CD14-positive monocyte (primary cell): ENCODE data around the gene SAFB2. TPM values are rescaled to one million over a fixed set of nuclear protein-coding genes. Genes with fewer than 3 reads are reported as not detected.
A peak's percentile ranks its signal among the peaks of the same experiment; 100 is the strongest.

Experiments
- DNase-seq, 3 donors: peaks; one replicate each; pipeline ENCODE4 v3.0.0-alpha.2; 2011 to 2022
- H2AFZ ChIP-seq: 2 replicates; pipeline ENCODE4 v1.6.0; 2012; ENCODE audit warnings: mild to moderate bottlenecking, low read depth, low read length, inconsistent platforms; ENCODE audit not compliant: insufficient read depth, poor library complexity, severe bottlenecking
- H3K27ac ChIP-seq, 2 donors: 1 replicate in 1 of 2; 2 replicates in 1 of 2; pipeline ENCODE4 v1.5.1; 2012 to 2013; ENCODE audit warnings: low read length in 2 of 2, control low read depth in 1 of 2, inconsistent platforms in 1 of 2, low read depth in 1 of 2, mild to moderate bottlenecking in 1 of 2
- H3K27me3 ChIP-seq, 2 donors: one replicate each; pipeline versions ENCODE4 v1.6.0 to v1.6.1; 2011 to 2013; ENCODE audit warnings: low read length in 2 of 2; ENCODE audit not compliant: control insufficient read depth in 2 of 2, insufficient read depth in 2 of 2
- H3K36me3 ChIP-seq, 2 donors: replicated peaks in 1 of 2; 1 replicate in 1 of 2; 2 replicates in 1 of 2; pipeline versions ENCODE4 v1.5.1 to v1.6.1; 2012 to 2013; ENCODE audit warnings: low read length in 2 of 2, control low read depth in 1 of 2, inconsistent platforms in 1 of 2, mild to moderate bottlenecking in 1 of 2; ENCODE audit not compliant: insufficient read depth in 2 of 2, control insufficient read depth in 1 of 2
- H3K4me1 ChIP-seq, 2 donors: 1 replicate in 1 of 2; 2 replicates in 1 of 2; pipeline versions ENCODE4 v1.5.1 to v1.6.1; 2012 to 2013; ENCODE audit warnings: low read length in 2 of 2, control low read depth in 1 of 2, inconsistent platforms in 1 of 2, mild to moderate bottlenecking in 1 of 2, moderate library complexity in 1 of 2; ENCODE audit not compliant: insufficient read depth in 2 of 2, control insufficient read depth in 1 of 2
- H3K4me2 ChIP-seq: replicated peaks from 2 replicates; pipeline ENCODE3; 2012; ENCODE audit warnings: low read length, moderate library complexity, mild to moderate bottlenecking; ENCODE audit not compliant: poor library complexity, severe bottlenecking; ENCODE audit errors: extremely low read depth
- H3K4me3 ChIP-seq, 3 experiments: fragments of 200-600 bp in 1 of 3; sonication (generic) in 1 of 3; replicated peaks in 1 of 3; 1 replicate in 2 of 3; 2 replicates in 1 of 3; pipeline ENCODE4 v1.5.1; 2011 to 2013; ENCODE audit warnings: low read length in 3 of 3, mild to moderate bottlenecking in 3 of 3, control low read depth in 2 of 3, low read depth in 2 of 3, inconsistent platforms in 1 of 3, moderate library complexity in 1 of 3
- H3K79me2 ChIP-seq: 2 replicates; pipeline ENCODE4 v1.6.0; 2012; ENCODE audit warnings: mild to moderate bottlenecking, control low read depth, inconsistent platforms, low read length, moderate library complexity; ENCODE audit not compliant: insufficient read depth
- H3K9ac ChIP-seq: 2 replicates; pipeline ENCODE4 v1.6.0; 2017; ENCODE audit warnings: low read length, mild to moderate bottlenecking; ENCODE audit not compliant: insufficient read depth, poor library complexity, severe bottlenecking
- H3K9me3 ChIP-seq, 2 donors: replicated peaks in 1 of 2; 1 replicate in 1 of 2; 2 replicates in 1 of 2; pipeline versions ENCODE4 v1.5.1 to v1.6.1; 2012 to 2013; ENCODE audit warnings: low read length in 2 of 2, control low read depth in 1 of 2; ENCODE audit not compliant: control insufficient read depth in 1 of 2, insufficient read depth in 1 of 2
- H4K20me1 ChIP-seq: 2 replicates; pipeline ENCODE4 v1.6.0; 2012; ENCODE audit warnings: mild to moderate bottlenecking, low read length, control low read depth, moderate library complexity; ENCODE audit not compliant: insufficient read depth
- H3K27ac Mint-ChIP-seq, 7 donors: one replicate each; pipeline ENCODE4 v1.8.0; 2020; ENCODE audit warnings: mild to moderate bottlenecking in 7 of 7, mixed read lengths in 7 of 7, moderate library complexity in 6 of 7, inconsistent platforms in 2 of 7
- H3K27me3 Mint-ChIP-seq, 3 donors: one replicate each; pipeline ENCODE4 v1.8.0; 2021 to 2022; ENCODE audit warnings: low read depth in 3 of 3, mild to moderate bottlenecking in 3 of 3, mixed read lengths in 3 of 3, moderate library complexity in 3 of 3, inconsistent platforms in 1 of 3
- H3K36me3 Mint-ChIP-seq, 2 donors: one replicate each; pipeline ENCODE4 v1.8.0; 2020; ENCODE audit warnings: mixed read lengths in 2 of 2, inconsistent platforms in 1 of 2, mild to moderate bottlenecking in 1 of 2
- H3K4me1 Mint-ChIP-seq: one replicate; pipeline ENCODE4 v1.8.0; 2020; ENCODE audit warnings: mild to moderate bottlenecking, mixed read lengths
- H3K4me3 Mint-ChIP-seq, 2 donors: one replicate each; pipeline ENCODE4 v1.8.0; 2020; ENCODE audit warnings: mild to moderate bottlenecking in 2 of 2, mixed read lengths in 2 of 2, moderate library complexity in 1 of 2
- H3K9me3 Mint-ChIP-seq, 7 donors: one replicate each; pipeline ENCODE4 v1.8.0; 2020 to 2022; ENCODE audit warnings: mixed read lengths in 7 of 7, mild to moderate bottlenecking in 6 of 7, moderate library complexity in 6 of 7, inconsistent platforms in 2 of 7
- CTCF ChIP-seq: fragments of 200-600 bp; IDR thresholded peaks from one replicate; pipeline ENCODE4 v1.8.0; 2022; ENCODE audit warnings: antibody characterized with exemption, mild to moderate bottlenecking
- WGBS: methylation state at CpG from one replicate; pipeline ENCODE4 v1.1.5; 2013; ENCODE audit warnings: missing lambda C conversion rate; ENCODE audit not compliant: insufficient coverage; 5-methylcytosine and 5-hydroxymethylcytosine counted together
- intact Hi-C, 2 donors: fragments of 100-400 bp; cut with micrococcal nuclease; formaldehyde crosslinking; loops; one replicate each; pipeline versions ENCODE4 v1.15.0 to v1.15.1; 2023
- polyA plus RNA-seq, 3 donors: library from polyadenylated mRNA; depleted of rRNA in 1 of 3; unstranded in 2 of 3; stranded (reverse) in 1 of 3; fragments of 300-500 nt in 2 of 3; fragments of >200 nt in 1 of 3; fragmentation: Illumina TruSeq in 2 of 3; gene quantifications; 1 replicate in 2 of 3; 2 replicates in 1 of 3; pipeline ENCODE4 v1.2.3, GENCODE V29; 2012 to 2021

Gene SAFB2
- polyA plus RNA-seq, 3 donors, result 7.5 to 53.4 (median 14.7) TPM

- no peak overlapping the region for H3K9ac ChIP-seq
- H4K20me1 ChIP-seq, result peaks cover 92% of the 10 kb centered on the region
- H3K4me3 Mint-ChIP-seq, result no peak overlapping the region
- DNase-seq, result no peak
- peak overlapping the region in 3 of 7 donors; percentile 26 to 62 (median 52) for H3K27ac Mint-ChIP-seq
- no peak overlapping the region for H3K4me3 ChIP-seq
- no peak overlapping the region for H3K4me2 ChIP-seq
- TF ChIP-seq CTCF, result no peak
- H3K4me1 ChIP-seq, result no peaks in the 10 kb centered on the region
- no peaks in the 10 kb centered on the region for H3K27me3 ChIP-seq
- 93% methylated on average over 30 of the region's 30 CpGs for WGBS
- H3K27me3 Mint-ChIP-seq, result peaks cover 0 to 1% (median 0%) of the 10 kb centered on the region in 3 donors
- peaks cover 7% of the 10 kb centered on the region for H3K4me1 Mint-ChIP-seq
- H2AFZ ChIP-seq, result no peak overlapping the region
- H3K9me3 ChIP-seq, result no peaks in the 10 kb centered on the region
- H3K36me3 Mint-ChIP-seq, result peaks cover 68 to 80% of the 10 kb centered on the region in 2 donors
- H3K79me2 ChIP-seq, result no peaks in the 10 kb centered on the region
- H3K36me3 ChIP-seq, result peaks cover 75 to 85% of the 10 kb centered on the region in 2 donors
- H3K27ac ChIP-seq, result no peak overlapping the region
- no peaks in the 10 kb centered on the region for H3K9me3 Mint-ChIP-seq
- intact Hi-C loops, result no loop called here
Measured at GRCh38 chr19:5588906-5589676, 33.5 kb downstream of the SAFB2 start.

GRCh38 chr19:5588441-5588840, 34.1 kb downstream of the SAFB2 start:
- H2AFZ ChIP-seq, result no peak overlapping the region
- no peak for DNase-seq
- Mint-ChIP-seq H3K36me3 (peaks cover 62 to 78% of the 10 kb centered on the region in 2 donors), H3K27ac (peak overlapping the region in 1 of 7 donors; percentile 51), H3K9me3 (no peaks in the 10 kb centered on the region), H3K27me3 (peaks cover 0 to 1% (median 0%) of the 10 kb centered on the region in 3 donors), H3K4me3 (no peak overlapping the region), H3K4me1 (peaks cover 7% of the 10 kb centered on the region)
- H3K4me2 ChIP-seq, result no peak overlapping the region
- no peak overlapping the region for H3K4me3 ChIP-seq
- no peak for TF ChIP-seq CTCF
- H3K27ac ChIP-seq, result no peak overlapping the region
- H3K79me2 ChIP-seq, result no peaks in the 10 kb centered on the region
- peaks cover 69 to 79% of the 10 kb centered on the region in 2 donors for H3K36me3 ChIP-seq
- H3K4me1 ChIP-seq, result no peaks in the 10 kb centered on the region
- no peak overlapping the region for H3K9ac ChIP-seq
- intact Hi-C loops, result no loop called here
- H4K20me1 ChIP-seq, result peaks cover 86% of the 10 kb centered on the region
- no peaks in the 10 kb centered on the region for H3K27me3 ChIP-seq
- WGBS, result 93% methylated on average over 9 of the region's 10 CpGs
- H3K9me3 ChIP-seq, result no peaks in the 10 kb centered on the region
